Astrocyte (in vitro differentiated cells and primary cell): ENCODE data around the gene APC2. TPM values are rescaled to one million over a fixed set of nuclear protein-coding genes. Genes with fewer than 3 reads are reported as not detected.

Source experiments
- DNase-seq: peaks from one replicate; pipeline ENCODE4 v3.0.0-alpha.2; 2010; ENCODE audit warnings: low read depth
- FAIRE-seq: peaks from 2 replicates; lab custom pipeline; 2011; peaks lifted over from hg19 to GRCh38; lab: Jason Lieb, UNC
- H2AFZ ChIP-seq: 2 replicates; pipeline ENCODE4 v1.6.0; 2012; ENCODE audit warnings: low read depth, low read length, inconsistent platforms
- H3K27ac ChIP-seq: 2 replicates; pipeline ENCODE4 v1.5.1; 2011; ENCODE audit warnings: low read depth, low read length, inconsistent platforms
- H3K27me3 ChIP-seq: 2 replicates; pipeline ENCODE4 v1.6.0; 2011; ENCODE audit warnings: low read length, inconsistent platforms; ENCODE audit not compliant: insufficient read depth
- H3K36me3 ChIP-seq: 2 replicates; pipeline ENCODE4 v1.5.1; 2011; ENCODE audit warnings: low read length, inconsistent platforms; ENCODE audit not compliant: insufficient read depth
- H3K4me1 ChIP-seq: 2 replicates; pipeline ENCODE4 v1.5.1; 2011; ENCODE audit warnings: low read length, inconsistent platforms; ENCODE audit not compliant: insufficient read depth
- H3K4me2 ChIP-seq: 2 replicates; pipeline ENCODE4 v1.6.0; 2012; ENCODE audit warnings: low read length, inconsistent platforms
- H3K4me3 ChIP-seq: 2 replicates; pipeline ENCODE4 v1.5.1; 2011; ENCODE audit warnings: low read depth, mild to moderate bottlenecking, low read length, inconsistent platforms; ENCODE audit not compliant: insufficient read depth
- H3K79me2 ChIP-seq: 2 replicates; pipeline ENCODE4 v1.6.0; 2012; ENCODE audit warnings: mild to moderate bottlenecking, low read length, inconsistent platforms; ENCODE audit not compliant: insufficient read depth
- H3K9ac ChIP-seq: 2 replicates; pipeline ENCODE4 v1.6.0; 2012; ENCODE audit warnings: mild to moderate bottlenecking, low read length, inconsistent platforms
- H3K9me3 ChIP-seq: 2 replicates; pipeline ENCODE4 v1.5.1; 2012; ENCODE audit warnings: low read depth, mild to moderate bottlenecking, low read length, inconsistent platforms; ENCODE audit not compliant: insufficient read depth
- H4K20me1 ChIP-seq: 2 replicates; pipeline ENCODE4 v1.6.0; 2012; ENCODE audit warnings: low read length, inconsistent platforms; ENCODE audit not compliant: insufficient read depth
- H3K27ac Mint-ChIP-seq: one replicate; pipeline ENCODE4 v1.8.0; 2021; ENCODE audit warnings: mild to moderate bottlenecking, mixed read lengths; ENCODE audit not compliant: unreplicated experiment
- H3K27me3 Mint-ChIP-seq: one replicate; pipeline ENCODE4 v1.8.0; 2021; ENCODE audit warnings: low read depth, mixed read lengths; ENCODE audit not compliant: unreplicated experiment
- H3K36me3 Mint-ChIP-seq: one replicate; pipeline ENCODE4 v1.8.0; 2021; ENCODE audit warnings: low read depth, mixed read lengths; ENCODE audit not compliant: unreplicated experiment
- H3K4me1 Mint-ChIP-seq: one replicate; pipeline ENCODE4 v1.8.0; 2021; ENCODE audit warnings: low read depth, mixed read lengths; ENCODE audit not compliant: unreplicated experiment
- H3K4me3 Mint-ChIP-seq: one replicate; pipeline ENCODE4 v1.8.0; 2021; ENCODE audit warnings: mild to moderate bottlenecking, moderate library complexity, mixed read lengths; ENCODE audit not compliant: unreplicated experiment
- H3K9me3 Mint-ChIP-seq: one replicate; pipeline ENCODE4 v1.8.0; 2021; ENCODE audit warnings: mild to moderate bottlenecking, mixed read lengths; ENCODE audit not compliant: unreplicated experiment
- CTCF ChIP-seq: IDR thresholded peaks from 2 replicates; pipeline ENCODE4 v1.5.1; 2011; ENCODE audit warnings: low read depth, mild to moderate bottlenecking, inconsistent platforms, low read length, moderate library complexity; ENCODE audit not compliant: insufficient read depth
- EZH2 ChIP-seq: IDR thresholded peaks from 2 replicates; pipeline ENCODE4 v1.6.1; 2012; ENCODE audit warnings: mild to moderate bottlenecking, low read length, inconsistent platforms; ENCODE audit not compliant: insufficient read depth
- total RNA-seq: library from RNA; stranded (reverse); gene quantifications from 2 replicates; pipeline ENCODE4 v1.2.1, GENCODE V29; 2021

The APC2 gene
- total RNA-seq, 1 donor from 2014 or later = 7.1 TPM

GRCh38 chr19:1501200-1501595 is 51.3 kb downstream of the APC2 start:
- Histone ChIP-seq H3K4me2 (no peak overlapping the region), H3K9me3 (no peaks in the 10 kb centered on the region), H3K9ac (no peak overlapping the region), H3K4me1 (no peaks in the 10 kb centered on the region), H3K27ac (no peak overlapping the region), H2AFZ (no peak overlapping the region), H3K79me2 (no peaks in the 10 kb centered on the region), H3K36me3 (no peaks in the 10 kb centered on the region), H3K4me3 (no peak overlapping the region), H4K20me1 (no peaks in the 10 kb centered on the region), H3K27me3 (peaks cover 18% of the 10 kb centered on the region)
- no peaks in the 10 kb centered on the region for H3K4me1 Mint-ChIP-seq
- no peak overlapping the region for H3K27ac Mint-ChIP-seq
- FAIRE-seq (no peak), DNase-seq (no peak)
- no peak overlapping the region for H3K4me3 Mint-ChIP-seq
- TF ChIP-seq CTCF (no peak), EZH2 (no peak)
- peaks cover 2% of the 10 kb centered on the region for H3K9me3 Mint-ChIP-seq
- peaks cover 10% of the 10 kb centered on the region for H3K27me3 Mint-ChIP-seq
- H3K36me3 Mint-ChIP-seq = peaks cover 4% of the 10 kb centered on the region

- Histone ChIP-seq H3K4me3 (no peak overlapping the region), H3K27ac (no peak overlapping the region)
- H3K27me3 Mint-ChIP-seq = peaks cover 5% of the 10 kb centered on the region
Measured at GRCh38 chr19:1502433-1503088, 52.6 kb downstream of the APC2 start.

More at GRCh38 chr19:1502433-1503088, 52.6 kb downstream of the APC2 start:
- Histone ChIP-seq H3K4me1 (no peaks in the 10 kb centered on the region), H3K9ac (no peak overlapping the region), H3K79me2 (no peaks in the 10 kb centered on the region), H3K4me2 (peak overlapping the region; percentile 26), H4K20me1 (no peaks in the 10 kb centered on the region), H3K36me3 (no peaks in the 10 kb centered on the region), H3K27me3 (peaks cover 18% of the 10 kb centered on the region), H3K9me3 (no peaks in the 10 kb centered on the region), H2AFZ (no peak overlapping the region)
- FAIRE-seq (no peak), DNase-seq (no peak)
- Mint-ChIP-seq H3K4me1 (no peaks in the 10 kb centered on the region), H3K4me3 (peak overlapping the region; percentile 60), H3K36me3 (peaks cover 4% of the 10 kb centered on the region), H3K27ac (no peak overlapping the region), H3K9me3 (peaks cover 5% of the 10 kb centered on the region)
- TF ChIP-seq CTCF = no peak
- TF ChIP-seq EZH2 = no peak
